ENCODE measurements around the gene KLC1. TPM values are rescaled to one million over a fixed set of nuclear protein-coding genes. Genes with fewer than 3 reads are reported as not detected.

Gene KLC1
- total RNA-seq, 2 donors from 2014 or later: 118 to 139 TPM

Other genes starting within 250 kb of the KLC1 start
- 10 to 100 TPM; 68.7 to 81.7 TPM for gene MARK3, start 243.8 kb upstream of the KLC1 start, total RNA-seq
- 100 to 1,000 TPM; 407 to 412 TPM for gene CKB, start 106.4 kb upstream of the KLC1 start, total RNA-seq
- 1 to 10 TPM; 6.0 to 8.5 TPM for gene TRMT61A, start 100.0 kb upstream of the KLC1 start, total RNA-seq
- gene BAG5, start 66.6 kb upstream of the KLC1 start, total RNA-seq: 10 to 100 TPM; 15.2 to 23.6 TPM
- gene COA8, start 66.3 kb upstream of the KLC1 start, total RNA-seq: 10 to 100 TPM; 37.8 to 42.5 TPM
- gene XRCC3, start 86.2 kb downstream of the KLC1 start, total RNA-seq: 1 to 10 TPM; 3.8 to 4.4 TPM
- gene ZFYVE21, start 86.6 kb downstream of the KLC1 start, total RNA-seq: 10 to 100 TPM; 47.0 to 48.7 TPM
- 10 to 100 TPM; 63.0 to 89.3 TPM for gene PPP1R13B, start 218.4 kb downstream of the KLC1 start, total RNA-seq

Measured in left cardiac atrium (tissue), 2 donors.